Daoy (cell line): ENCODE measurements around the gene CD79B. TPM values are rescaled to one million over a fixed set of nuclear protein-coding genes. Genes with fewer than 3 reads are reported as not detected.
A peak's percentile ranks its signal among the peaks of the same experiment; 100 is the strongest.

Source experiments
- DNase-seq: peaks from one replicate; pipeline ENCODE4 v3.0.0-alpha.2; 2015; ENCODE audit warnings: low read depth
- total RNA-seq: library from RNA; depleted of rRNA; stranded (reverse); fragments of >200 nt; shearing (Covaris generic); gene quantifications from 2 replicates; pipeline ENCODE4 v1.2.3, GENCODE V29; 2014

CD79B gene
- total RNA-seq, 1 experiment from 2014 or later, result not detected

DNA sequence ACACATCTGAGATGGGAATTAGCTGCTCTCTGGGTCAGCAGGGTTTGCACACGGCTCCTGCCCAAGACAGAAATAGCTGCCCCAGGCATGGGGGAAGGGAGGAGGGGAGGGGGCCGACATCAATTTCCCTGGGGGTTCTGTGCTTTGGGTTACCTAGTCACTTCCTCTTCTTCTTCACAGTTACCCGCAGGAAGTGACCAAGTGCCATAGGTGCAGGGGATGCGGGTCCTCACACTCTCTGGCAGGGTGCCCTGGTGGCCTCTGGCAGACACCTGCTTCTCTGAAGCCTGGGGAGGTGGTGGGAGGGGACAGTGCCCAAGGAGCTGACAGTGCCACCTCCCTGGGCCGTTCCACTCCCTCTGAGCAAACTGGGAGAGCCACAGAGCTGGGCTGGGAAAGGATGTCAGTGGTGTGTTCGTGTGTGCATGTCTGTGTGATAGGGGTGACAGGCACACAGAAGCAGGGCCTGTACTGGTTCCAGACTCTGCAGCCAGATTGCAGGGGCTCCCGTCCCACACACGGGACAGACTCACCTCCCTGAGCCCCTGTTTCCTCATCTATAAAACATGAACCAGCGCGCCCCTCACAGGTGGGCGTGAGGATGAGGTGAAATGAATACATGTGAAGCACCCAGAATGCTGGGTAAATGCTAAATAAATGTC lies 22.4 kb upstream of the CD79B start:
- DNase-seq, result no peak

DNA sequence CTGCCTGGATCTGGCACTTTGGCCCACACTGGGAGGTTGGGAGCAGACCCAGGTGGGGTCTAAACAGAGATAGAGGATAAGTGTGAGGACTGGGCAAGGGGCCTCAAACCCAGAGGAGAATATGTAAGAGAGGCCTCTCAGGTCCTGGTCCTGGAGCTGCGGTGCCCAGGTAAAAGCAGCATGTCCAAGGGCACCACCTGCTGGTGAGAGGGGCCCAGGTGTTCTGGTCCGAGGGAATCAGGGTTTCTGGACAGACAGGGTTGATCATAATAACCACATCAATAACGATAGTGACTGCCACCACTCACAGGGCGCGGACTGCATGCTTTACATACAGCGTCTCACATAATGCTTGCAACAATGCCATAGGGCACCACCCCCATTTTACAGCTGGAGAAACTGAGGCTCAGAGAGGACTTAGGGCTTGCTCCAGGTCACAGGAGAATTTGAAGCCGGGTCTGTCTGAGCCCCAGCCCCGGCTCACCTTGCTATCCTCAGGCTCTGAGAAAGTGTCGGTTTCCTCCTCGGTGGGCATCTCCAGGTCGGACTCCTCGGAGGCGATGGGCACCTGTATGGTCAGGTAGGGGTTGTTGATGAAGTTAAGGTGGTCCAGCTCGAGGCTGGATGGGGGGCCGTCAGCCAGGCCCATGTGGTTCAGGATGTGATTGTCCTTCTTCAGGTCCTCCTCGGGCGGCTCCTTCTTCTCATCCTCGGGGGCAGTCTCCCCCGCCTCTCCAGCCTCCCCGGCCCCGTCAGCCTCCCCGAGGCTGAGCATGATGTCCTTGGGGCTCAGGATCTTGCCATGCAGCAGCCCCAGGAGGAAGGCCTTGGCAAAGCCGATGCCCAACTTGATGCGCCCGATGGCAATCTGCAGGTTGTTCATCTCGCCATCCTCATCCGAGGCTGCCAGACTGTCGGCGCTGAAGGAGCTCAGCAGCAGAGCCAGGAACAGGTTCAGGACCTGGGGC lies 19.1 kb upstream of the CD79B start:
- no peak for DNase-seq

DNA sequence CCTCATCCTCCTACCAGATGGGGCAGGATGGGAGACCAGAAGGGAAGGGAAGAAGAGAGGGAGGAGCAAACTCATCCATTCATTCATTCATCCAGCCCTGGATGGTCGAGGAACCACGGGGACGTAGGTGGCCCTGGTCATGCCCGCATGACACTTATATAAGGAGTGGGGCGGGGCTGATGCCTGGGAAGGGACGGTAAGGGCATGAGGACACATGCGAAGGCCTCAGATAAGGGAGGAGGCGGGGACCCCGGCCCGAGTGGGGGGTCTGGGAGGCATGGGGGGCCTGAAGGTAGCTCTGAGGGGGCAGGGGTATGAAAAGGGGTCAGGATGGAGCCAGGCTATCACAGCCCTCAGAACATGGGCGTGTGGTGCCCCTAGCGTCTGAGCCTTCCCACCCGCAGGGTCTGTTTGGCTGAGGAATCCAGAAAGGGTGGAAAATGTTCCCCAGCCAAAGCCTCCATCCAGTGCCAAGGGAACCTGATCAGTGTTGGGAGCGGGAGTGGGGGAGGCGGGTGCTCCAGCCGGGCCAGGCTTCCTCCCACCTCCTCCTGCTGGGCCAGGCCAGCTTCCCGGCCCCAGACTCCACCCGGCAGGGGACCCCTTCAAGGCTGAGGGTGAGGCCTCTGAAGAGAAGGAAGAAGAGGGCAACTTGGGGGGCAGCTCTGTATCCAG lies 17.6 kb upstream of the CD79B start:
- no peak for DNase-seq

DNA sequence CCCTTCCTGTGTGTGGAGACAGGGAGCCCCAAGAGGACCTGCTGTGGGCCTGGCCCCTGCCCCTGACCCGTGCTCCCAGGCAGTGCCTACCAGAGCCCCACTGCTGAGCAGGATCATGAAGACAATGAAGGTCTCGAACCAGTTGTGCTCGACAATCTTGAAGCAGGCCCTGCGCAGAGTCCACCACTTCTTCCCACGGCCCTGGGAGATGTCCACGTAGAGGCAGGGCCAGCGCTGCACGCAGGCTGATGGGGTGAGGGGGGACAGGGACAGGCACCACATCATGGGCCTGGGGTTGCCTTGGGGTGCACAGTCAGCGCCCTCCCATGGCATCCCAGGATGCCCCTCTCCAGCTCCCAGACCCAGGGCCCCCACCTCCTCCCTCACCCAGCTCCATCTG lies 16.4 kb upstream of the CD79B start:
- DNase-seq, result no peak

DNA sequence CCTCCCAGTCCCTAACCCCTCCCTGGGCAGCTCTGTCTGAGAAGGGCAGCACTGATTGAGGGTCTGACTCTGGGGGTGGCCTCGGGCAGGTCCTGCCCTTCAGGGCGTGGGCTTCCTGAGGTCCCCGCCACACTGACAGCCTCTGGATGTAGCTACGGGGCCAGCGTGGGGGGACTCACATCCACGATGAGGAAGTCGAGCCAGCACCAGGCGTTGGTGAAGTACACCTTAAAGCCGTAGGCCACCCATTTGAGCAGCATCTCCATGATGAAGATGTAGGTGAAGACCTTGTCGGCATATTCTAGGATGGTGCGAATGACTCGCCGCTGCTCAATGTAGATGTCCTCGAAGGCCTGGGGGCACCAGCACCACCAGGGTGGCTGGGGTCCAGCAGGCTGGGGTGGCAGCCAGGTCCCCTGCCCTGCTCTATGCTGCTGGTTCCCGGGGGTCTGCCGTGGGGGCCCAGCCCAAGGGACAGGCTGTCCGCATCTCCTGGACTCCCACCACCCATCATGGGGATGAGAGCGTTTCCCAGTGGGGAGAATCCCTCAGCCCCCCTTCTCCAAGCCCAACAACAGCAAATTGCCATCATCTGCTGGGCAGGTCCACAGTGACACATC lies 15.7 kb upstream of the CD79B start:
- no peak for DNase-seq

DNA sequence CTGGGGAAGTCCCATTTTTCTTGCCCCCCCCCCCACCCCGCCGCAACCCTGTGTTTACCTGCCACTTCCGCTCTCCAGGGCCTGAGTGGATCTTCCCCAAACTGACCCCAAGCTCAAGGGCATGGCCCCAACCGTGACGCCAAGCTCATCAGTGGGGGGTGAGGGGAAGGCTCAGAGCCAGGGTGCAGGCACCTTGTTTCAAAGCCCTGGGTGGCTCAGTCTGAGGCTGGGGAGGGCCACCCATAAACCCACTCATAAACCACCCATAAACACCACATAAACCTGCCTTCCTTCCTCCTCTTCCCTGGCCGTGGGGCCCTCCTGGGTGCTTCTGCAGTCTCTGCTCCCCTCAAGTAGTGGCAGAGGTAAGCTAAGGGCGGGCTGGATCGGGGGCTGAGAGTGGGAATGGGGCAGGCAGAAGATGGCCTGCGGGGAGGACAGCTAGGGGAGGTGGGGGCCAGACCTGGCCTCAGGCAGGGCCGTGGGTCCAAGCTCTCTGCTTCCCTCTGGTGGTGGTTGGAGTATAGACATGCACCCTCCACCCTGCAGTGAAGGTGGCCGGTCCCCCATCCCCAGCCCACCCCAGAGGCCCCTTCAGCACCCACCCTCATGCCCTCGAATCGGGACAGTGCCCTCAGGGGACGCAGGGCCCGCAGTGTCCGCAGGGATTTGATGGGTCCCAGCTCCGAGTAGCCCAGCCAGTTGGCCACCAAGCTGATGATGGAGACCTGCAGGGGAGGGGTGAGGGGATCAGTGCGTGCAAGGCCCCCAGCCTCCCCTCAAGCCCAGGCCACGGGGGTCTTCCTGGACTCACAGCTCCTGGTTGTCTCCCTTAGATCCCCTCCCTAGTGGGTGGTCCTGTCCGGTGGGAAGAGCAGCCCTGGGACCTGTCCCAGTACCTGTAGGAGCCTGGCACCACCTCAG lies 14.6 kb upstream of the CD79B start:
- peak; percentile 59 for DNase-seq

DNA sequence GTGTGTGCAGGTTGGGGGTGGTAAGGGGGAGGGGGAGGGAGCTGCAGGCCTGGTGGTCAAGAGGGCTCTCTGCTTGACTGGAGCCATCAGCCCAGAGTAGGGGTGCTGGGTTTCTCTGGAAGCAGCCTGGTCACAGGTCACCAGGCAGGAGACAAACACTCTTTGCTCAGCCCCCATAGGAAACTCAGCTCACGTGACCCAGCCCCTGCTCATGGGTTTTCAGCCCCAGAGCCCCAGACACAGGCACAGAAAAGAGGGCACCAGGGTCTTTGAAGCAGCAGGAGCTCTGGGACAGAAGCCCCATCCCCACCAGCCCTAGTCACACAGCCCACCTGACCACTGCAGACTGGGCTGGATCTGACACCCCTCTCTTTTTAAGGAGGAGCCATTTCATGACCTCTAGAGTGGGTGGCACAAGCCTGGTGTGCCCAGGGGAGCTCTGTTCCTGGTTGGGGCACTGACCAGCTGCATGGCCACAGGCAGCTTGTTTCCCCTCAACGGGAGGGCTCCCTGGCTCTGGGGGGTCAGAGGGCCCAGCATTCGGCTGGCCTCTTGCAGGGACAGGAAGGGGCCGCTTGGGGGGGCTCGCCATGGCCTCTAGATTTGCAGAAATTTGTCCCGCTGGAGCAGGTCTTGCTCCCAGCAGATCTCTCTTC lies 13.8 kb upstream of the CD79B start:
- no peak for DNase-seq

DNA sequence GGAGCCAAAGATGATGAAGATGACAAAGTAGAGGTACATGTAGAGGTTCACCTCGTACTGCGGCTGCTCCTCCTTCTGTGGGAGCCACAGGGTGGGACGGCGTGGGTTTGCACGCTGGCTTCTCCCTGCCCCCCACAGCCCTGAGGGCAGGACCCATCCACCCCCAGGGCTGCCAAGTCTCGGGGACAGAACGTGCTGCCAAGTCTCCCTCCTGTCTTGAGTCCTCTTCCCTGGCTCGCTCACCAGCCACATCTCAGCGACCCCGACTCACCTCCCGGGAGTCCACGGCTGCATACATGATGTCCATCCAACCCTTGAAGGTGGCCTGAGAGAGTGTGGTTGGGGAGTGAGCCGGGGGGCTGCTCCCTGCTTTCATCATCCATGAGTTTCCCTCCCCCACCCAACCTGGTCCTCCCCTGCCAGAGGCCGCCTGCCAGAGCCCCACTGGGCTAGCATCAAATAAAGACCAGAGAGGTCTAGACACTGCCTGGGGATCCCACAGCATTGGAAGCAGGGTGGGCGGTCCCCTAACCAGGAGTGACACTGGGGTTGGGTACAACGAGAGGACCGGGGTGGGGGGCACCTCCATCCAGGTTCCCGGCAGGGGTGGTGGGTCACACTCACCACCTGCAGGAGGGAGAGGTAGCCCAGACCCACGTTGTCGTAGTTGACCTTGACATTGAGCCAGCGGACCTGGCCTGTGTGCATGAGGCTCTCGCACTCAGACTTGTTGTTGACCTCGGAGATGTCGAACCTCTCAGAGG lies 12.8 kb upstream of the CD79B start:
- no peak for DNase-seq

DNA sequence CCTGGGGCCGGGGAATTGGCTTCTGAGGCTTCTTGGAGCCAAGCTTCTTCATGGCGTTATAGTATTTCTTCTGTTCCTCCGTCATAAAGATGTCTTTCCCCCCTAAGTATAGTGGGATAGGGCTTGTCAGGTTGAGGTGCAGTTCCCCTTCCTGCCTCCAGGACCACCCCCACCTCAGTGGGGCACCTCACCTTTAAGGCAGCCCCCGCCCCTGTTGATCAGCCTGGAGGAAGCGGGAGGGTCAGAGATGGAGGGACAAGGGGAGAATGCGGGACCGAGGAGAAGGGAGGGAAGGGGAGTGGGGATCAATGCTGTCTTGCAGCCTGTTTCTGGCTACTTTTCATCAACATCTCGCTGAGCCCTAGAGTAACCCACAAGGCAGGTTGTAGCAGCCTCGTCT lies 11.6 kb upstream of the CD79B start:
- no peak for DNase-seq

DNA sequence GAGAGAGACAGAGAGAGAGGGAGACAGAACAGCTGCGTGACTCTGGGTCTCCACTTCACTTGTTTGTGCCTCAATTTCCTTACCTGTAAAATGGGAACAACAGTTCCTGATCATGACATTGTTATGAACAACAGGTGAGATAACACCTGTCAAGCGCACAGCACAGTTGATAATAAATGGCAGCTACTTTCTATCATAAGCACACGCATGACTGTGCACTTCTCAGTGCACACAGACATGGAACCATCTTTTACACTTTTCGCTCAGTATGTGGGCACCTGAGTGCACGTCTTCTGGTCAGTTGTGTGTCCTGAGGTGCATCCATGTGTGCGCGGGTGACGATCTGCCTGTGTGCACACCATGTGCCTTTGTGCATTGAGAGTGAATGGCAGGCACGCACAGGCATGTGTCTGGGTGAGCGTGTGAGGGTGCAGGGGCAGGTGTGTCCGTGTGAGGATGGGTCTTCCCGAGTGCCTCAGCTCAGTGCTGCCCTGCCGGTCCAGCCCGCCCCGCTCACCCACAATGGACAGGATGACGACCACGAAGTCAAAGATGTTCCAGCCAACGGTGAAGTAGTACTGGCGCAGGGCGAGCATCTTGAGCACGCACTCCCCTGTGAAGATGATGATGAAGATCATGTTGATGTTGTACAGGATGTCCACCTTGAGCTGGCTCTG lies 10.3 kb upstream of the CD79B start:
- DNase-seq, result no peak

DNA sequence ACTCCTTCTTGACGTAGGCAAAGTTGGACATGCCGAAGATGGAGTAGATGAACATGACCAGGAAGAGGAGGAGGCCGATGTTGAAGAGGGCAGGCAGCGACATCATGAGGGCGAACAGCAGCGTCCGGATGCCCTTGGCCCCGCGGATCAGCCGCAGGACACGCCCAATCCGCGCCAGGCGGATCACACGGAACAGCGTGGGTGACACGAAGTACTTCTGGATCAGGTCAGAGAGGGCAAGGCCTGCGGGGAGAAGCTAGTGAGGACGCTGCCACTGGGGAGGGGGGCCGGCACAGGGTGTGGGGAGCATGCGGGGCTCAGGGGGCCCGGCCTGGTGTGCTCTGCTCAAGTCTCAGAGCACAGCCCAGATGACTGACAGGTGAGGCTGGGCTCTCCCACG lies 9.6 kb upstream of the CD79B start:
- no peak for DNase-seq

DNA sequence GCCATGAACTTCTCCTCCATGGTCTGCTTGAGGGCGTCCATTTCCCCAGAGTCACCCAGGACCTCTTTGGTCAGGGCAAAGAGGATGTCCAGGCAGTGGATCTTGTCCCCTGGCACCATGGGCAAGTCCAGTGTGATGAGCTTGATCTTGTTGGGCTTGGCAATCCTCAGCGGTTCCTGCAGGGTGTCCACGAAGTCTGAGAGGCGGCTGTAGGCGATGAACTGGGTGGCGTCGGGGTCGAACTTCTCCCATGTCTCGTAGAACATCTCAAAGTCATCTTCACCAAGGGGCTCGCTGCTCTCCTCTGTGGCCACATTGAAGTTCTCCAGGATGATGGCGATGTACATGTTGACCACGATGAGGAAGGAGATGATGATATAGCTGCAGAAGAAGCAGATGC lies 9.0 kb upstream of the CD79B start:
- DNase-seq, result no peak

DNA sequence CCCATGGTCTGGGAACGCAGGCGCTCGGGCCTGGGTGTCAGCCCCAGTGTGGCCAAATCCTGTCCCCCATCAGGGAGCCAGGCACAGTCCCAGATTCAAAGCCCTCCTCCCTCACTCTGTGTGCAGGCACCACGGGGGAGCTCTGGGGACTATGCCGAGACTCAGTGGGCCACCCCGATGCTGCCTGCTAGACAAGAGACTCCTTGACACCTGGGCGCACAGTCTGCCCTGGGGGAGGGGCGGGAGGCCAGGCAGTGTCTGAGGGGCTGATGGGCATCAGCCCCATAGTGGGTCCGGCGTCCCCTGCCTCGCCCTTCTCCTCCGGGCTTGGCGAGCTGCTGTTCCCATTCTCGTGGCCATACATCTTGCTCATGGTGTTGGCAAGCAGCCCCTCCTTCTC lies 8.5 kb upstream of the CD79B start:
- DNase-seq, result no peak

DNA sequence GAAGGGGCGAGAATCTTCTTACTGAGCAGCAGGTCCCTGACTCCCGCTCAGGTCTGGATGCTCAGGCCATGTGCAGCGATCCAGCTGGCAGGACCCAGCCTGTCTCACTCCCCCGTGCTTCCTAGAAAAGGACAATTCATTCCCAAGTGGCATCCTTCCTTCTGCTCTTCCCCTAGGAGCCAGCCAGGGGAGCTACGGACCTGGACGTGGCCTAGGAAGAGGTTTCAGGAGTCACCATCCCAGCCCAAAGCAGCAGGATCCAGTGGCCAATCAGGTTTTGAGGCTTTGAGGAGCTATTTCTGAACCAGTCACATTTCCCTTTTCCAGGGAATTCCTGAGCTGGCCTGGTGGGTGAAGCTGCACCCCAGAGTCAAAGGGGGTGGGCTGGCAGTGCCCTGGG lies 7.8 kb upstream of the CD79B start:
- DNase-seq, result no peak

DNA sequence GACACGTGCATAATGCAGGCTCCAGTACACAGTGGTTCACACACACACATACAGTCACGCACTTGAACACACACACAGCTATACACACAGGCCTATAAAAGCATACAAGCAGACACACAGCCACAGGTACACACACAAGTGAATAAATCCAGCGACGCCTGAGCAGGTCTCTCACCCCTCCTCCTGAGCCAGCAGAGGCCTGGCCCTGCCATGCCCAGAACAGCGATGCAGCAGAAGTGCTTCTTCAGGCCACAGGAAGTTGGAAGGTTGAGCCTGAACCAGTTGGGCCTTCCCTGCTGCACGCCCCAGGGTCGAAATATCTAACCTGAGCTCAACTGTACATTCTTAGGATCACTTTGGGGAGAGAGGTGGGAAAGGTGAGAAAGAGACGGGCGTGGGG lies 7.3 kb upstream of the CD79B start:
- no peak for DNase-seq

DNA sequence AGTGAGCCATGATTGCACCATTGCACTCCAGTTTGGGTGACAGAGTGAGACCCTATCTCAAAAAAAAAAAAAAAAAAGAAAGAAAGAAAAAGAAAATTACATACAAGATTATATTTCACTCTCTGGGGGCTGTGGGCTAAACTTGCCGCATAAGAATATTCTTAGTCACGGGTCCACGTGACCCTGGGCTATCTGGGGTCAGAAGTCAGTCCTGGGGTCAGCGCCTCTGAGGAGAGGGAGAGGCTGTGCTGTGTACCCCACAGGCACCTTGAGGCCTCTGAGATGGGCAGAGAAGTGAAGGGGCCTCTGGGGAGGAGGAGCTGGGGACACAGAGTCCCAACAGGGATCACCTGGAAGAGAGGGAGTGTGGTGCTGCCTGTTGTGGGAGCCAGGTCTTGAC lies 5.8 kb upstream of the CD79B start:
- no peak for DNase-seq

DNA sequence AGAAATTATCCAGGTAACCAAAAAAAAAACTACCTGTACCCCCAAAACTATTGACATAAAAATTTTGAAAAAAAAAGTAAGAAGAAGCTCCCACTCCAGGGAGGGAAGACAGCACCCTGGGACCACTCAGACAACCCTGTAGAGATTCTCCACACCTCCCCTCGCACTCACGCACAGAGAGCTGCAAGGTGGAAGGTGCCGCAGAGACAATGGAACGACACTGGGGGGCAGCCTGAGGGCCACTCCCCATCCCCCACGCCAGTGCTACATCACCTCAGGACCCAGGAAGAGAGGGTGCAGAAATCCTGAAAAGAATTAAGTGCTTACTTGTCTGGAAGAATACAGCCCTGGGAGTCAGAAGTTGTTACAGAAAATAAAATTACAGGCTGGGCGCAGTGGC lies 5.2 kb upstream of the CD79B start:
- no peak for DNase-seq

DNA sequence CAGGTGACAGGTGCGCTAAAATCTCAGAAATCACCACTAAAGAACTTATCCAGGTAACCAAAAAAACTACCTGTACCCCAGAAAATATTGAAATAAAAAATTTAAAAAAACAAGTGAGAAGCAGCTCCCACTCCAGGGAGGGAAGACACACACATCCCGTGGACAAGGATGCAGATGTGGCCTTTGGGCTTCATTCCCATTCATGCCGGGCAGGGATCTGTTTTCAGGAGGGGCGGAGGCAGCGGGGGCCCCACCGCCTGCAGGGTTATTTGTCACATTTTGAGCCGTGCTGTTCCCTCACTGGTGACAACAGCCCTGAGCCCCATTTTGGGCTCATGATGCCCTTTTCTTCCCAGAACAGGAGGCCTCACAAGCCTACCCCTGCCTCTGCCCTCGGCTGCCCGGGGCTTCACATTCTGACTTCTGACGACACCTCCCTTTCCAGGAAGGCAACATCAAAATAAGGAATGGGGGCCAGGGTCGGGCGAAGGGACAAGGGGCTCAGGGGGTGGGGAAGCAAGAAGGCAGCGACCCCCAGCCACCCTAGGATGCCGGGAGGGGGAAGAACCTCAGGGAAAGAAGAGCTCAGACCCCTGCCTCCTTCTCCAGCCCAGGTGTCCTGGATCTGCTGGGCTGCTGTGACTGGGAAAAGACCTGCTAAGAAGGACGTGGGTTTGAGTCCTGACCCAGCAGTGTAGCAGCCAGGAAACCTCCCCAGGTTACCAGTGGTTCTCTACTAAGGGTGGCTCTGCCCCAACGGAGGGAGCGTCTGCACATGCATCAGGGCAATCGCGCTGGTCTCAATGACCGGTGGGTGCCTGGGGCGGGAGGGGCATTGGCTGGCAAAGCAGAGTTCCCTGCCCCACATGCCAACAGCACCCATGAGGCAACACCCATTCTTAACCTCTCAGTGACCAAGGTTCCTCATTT lies 2.3 kb upstream of the CD79B start:
- DNase-seq, result no peak
